Spinal cord (tissue), 10 donors: ENCODE measurements around the gene TYW1B. TPM values are rescaled to one million over a fixed set of nuclear protein-coding genes. Genes with fewer than 3 reads are reported as not detected.
"Not testable (repeated sequence)": the region's sequence is repeated elsewhere in the genome, so short reads cannot be mapped to it uniquely, and the experiment has no call there.

ENCODE experiments used
- DNase-seq, 6 donors: peaks; one replicate each; pipeline versions ENCODE4 v3.0.0 to v3.0.0-alpha.2; 2013 to 2015; ENCODE audit warnings: low spot score in 6 of 6, low read depth in 4 of 6
- H3K27ac ChIP-seq: one replicate; pipeline ENCODE4 v1.5.1; 2013; ENCODE audit warnings: low read depth, low read length, control low read depth
- H3K27me3 ChIP-seq: one replicate; pipeline ENCODE4 v1.6.1; 2013; ENCODE audit warnings: low read length; ENCODE audit not compliant: control insufficient read depth, insufficient read depth
- H3K36me3 ChIP-seq: one replicate; pipeline ENCODE4 v1.6.1; 2013; ENCODE audit warnings: low read length; ENCODE audit not compliant: control insufficient read depth, insufficient read depth
- H3K4me1 ChIP-seq: one replicate; pipeline ENCODE4 v1.6.1; 2013; ENCODE audit warnings: low read length; ENCODE audit not compliant: control insufficient read depth, insufficient read depth
- H3K4me3 ChIP-seq: one replicate; pipeline ENCODE4 v1.5.1; 2013; ENCODE audit warnings: low read depth, low read length, control low read depth
- H3K9me3 ChIP-seq: one replicate; pipeline ENCODE4 v1.6.1; 2013; ENCODE audit warnings: low read length; ENCODE audit not compliant: control insufficient read depth, insufficient read depth
- WGBS: methylation state at CpG from one replicate; pipeline ENCODE4 v1.1.5; 2013; ENCODE audit warnings: missing lambda C conversion rate; ENCODE audit not compliant: insufficient coverage; 5-methylcytosine and 5-hydroxymethylcytosine counted together
- polyA plus RNA-seq, 2 donors: library from polyadenylated mRNA; unstranded; fragments of 120-200 nt; gene quantifications; one replicate each; pipeline ENCODE4 v1.2.1, GENCODE V29; 2013; ENCODE audit not compliant: insufficient read length in 2 of 2
- total RNA-seq, 2 donors: library from RNA; depleted of rRNA in 1 of 2; stranded (reverse); fragments of 120-200 nt in 1 of 2; fragments of >200 nt in 1 of 2; gene quantifications; one replicate each; pipeline versions ENCODE4 v1.2.3 to v1.2.4, GENCODE V29; 2013 to 2014
- donor health status: healthy.

Gene TYW1B
- total and polyA plus RNA-seq, 4 donors = 2.4 to 11.5 (median 5.3) TPM

DNA sequence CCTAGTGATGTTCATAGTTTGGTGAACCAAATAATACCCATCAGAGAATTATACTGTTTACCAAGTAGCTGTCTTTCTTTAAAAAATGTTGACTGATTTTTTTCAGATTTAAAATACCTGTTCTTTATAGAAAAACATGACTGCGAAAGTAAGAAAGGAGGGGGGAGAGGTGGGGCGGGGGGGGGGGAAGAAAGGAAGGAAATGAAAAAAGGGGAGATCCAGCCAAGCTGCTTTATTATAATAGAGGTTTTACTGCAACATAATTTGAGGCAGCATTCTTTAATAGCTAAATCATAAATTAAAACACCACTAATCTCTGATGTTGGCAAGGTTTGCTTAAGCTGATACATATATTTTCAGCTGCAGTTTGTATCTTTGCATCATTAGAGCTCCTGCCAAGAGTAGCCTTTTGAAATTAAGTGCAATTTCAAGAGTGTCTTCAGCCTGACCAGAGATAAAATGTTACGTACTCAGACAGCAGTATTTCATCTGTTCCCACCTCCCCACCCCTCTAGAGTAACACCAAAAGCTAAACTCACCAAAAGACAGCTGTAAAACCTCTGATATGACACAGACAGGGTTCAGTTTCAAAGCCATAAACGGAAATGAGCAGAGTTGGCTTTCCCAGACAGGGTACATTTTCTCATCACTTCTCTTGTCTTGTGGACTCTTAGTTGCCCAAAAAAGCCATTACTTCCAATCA, 202.1 kb downstream of the TYW1B start:
- not testable (repeated sequence) for H3K9me3 ChIP-seq, H3K4me3 ChIP-seq, H3K4me1 ChIP-seq, H3K27me3 ChIP-seq, H3K36me3 ChIP-seq, H3K27ac ChIP-seq, DNase-seq
- no CpG with 5 or more reads among the region's 4 CpGs for WGBS

DNA sequence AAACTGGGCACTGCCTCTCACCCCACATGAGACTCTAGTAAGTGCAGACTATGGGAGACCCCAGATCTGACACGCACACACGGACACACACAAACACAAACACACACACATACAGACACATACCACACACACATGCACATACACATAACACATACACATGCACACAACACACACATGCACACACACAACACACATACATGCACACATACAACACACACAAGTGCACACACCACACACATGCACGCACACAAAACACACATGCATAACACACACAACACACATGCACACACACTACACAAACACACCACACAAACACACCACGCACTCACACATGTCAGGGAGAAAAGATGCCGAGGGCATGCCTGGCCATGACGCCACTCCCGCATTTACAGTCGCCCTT, 205.5 kb downstream of the TYW1B start:
- Histone ChIP-seq H3K9me3 (no peaks in the 10 kb centered on the region), H3K4me1 (no peaks in the 10 kb centered on the region), H3K27me3 (no peaks in the 10 kb centered on the region), H3K27ac (no peak overlapping the region), H3K36me3 (no peaks in the 10 kb centered on the region), H3K4me3 (no peak overlapping the region)
- no peak for DNase-seq
- 100% methylated on average over 1 of the region's 8 CpGs for WGBS

DNA sequence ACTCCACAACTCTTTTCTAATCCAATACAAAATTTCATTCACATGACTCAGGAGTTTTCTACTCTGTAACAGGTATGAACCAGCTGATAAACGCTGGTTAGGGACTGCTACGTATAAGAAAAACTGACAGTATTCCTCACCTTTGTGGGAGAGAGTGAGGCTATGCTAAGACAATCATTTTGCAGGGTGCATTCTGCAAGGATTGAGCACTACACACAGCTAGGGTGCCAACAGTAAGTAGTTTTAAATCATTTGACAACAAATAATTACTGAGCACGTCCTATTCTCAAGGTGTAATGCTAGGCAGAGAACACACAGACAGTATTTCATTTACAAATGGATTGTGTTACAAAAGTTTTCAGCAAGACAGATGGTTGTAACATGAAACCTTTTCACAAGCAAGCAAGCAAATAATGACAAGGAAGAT, 206.2 kb downstream of the TYW1B start:
- not testable (repeated sequence) for DNase-seq, H3K36me3 ChIP-seq, H3K27ac ChIP-seq, H3K4me1 ChIP-seq, H3K9me3 ChIP-seq, H3K4me3 ChIP-seq, H3K27me3 ChIP-seq
- WGBS = no CpG with 5 or more reads among the region's 3 CpGs

DNA sequence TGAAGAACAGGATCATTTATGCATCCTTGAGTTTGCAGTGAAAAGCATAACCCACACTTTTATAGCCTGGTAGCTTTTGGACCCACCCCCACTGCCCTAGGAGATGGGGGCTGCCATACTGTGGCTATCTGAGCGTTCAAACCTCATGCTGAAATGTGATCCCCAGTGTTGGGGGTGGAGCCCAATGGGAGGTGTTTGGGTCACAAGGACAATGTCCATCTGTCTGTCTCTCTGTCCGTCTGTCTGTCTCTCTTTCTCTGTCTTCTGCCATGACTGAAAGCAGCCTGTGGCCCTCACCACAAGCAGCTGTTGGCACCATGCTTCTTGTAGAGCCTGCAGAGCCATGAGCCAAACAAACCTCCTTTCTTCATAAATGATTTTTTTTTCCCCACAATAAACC, 207.1 kb downstream of the TYW1B start:
- DNase-seq, H3K36me3 ChIP-seq, H3K27me3 ChIP-seq, H3K4me1 ChIP-seq, H3K27ac ChIP-seq, H3K9me3 ChIP-seq, H3K4me3 ChIP-seq: not testable (repeated sequence)
- WGBS = 79% methylated on average over 1 of the region's 2 CpGs

DNA sequence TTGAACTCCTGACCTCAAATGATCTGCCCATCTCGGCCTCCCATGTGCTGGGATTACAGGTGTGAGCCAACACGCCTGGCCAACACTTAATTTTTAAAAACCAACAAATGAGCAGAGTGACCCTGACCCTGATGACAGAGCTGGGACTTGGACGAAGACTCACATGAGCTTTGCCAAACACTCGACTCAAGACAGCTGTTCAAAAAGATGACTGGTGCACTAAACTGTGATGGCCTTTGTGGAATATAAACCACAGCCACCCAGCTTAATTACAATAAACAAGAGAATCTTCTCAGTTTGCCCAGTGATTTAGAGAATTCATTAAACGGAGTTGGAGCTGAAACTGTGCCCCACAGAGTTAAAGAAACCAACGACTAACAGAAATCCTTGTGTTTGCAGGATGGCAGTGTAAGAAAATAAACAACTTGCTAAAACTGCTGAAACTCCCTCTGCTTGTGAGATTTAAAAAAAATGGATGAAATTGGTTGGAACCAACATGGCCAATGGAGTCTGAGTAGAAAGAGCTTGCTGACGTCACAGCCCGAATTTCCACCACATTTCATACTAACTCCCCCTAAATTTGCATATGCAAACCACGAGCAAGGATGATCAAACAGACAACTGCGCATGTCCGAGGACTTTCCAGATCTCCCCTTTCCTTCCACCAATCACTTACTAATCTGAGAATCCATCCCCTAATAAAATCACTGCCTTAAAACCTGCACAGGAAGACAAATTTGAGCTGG, 209.4 kb downstream of the TYW1B start:
- 48% methylated on average over 9 of the region's 11 CpGs for WGBS
- not testable (repeated sequence) for H3K4me3 ChIP-seq, H3K36me3 ChIP-seq, H3K27ac ChIP-seq, H3K4me1 ChIP-seq, H3K9me3 ChIP-seq, H3K27me3 ChIP-seq
- DNase-seq = peak in 3 of 6 donors; percentile 2 to 66 (median 43)

DNA sequence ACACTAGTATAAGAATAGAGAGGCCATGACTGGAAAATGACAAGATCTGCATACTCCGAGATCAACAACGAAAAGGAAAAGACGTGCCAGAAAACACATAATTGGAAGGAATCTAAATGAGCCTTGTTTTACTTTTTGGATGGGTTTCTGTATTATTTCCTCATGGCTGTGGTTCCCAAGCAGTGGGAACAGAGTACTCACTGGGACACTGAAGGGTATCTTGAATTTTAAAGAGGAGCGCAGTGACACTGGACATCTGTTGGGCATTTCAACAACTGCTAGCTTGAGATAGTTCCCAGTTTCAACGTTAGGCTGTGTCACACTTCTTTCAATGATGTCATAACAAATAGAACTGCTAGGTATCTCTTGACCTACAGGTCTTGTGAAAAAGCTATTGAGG, 218.2 kb downstream of the TYW1B start:
- 94% methylated on average over 3 of the region's 5 CpGs for WGBS
- H3K4me1 ChIP-seq, H3K4me3 ChIP-seq, H3K27ac ChIP-seq, H3K36me3 ChIP-seq, H3K27me3 ChIP-seq, H3K9me3 ChIP-seq: not testable (repeated sequence)
- DNase-seq = peak in 1 of 6 donors; percentile 59

DNA sequence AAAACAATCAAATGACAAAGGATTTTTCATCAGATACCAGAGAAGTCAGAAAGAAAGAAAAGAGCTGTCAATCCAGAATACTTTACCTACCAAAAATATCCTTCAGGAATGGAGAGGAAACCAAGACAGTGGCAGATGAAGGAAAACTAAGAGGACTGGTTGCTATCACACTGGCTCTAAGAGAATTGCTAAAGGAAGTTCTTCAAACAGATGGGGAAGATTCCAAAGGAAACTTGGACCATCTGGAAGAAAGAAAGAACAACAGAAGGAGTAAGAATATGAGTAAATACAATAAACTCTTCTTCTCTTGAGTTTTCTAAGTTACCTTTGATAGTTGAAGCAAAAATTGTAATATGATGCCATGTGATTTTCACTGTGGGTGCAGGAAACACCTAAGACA, 220.0 kb downstream of the TYW1B start:
- not testable (repeated sequence) for H3K4me1 ChIP-seq, H3K36me3 ChIP-seq, H3K9me3 ChIP-seq, H3K27me3 ChIP-seq, H3K27ac ChIP-seq, H3K4me3 ChIP-seq
- peak in 1 of 6 donors; percentile 56 for DNase-seq

DNA sequence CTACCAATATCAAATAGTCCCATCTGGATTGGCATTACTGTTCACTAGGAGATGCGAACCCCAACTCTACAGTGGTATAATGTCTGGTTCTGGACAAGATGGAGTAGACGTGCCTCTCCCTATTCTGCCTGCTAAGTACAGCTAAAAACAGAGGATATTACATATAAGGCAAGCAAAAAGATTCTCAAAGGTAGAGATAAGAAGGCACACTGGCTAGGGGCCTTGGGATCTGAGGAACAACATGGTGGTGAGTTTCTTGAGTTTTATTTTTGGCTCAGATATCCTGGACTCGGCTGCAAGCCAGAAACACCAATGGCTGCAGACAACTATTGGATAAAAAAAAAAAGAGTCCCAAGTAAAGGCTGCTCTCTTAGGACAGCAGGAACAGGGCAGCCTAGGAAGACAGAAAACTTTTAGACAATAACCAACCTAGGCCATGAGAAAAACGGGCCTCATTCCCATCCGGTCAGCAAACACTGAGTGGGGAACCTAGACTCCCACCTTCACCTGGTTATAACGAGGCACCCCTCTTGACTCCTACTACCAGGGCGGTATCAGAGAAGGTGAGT, 222.1 kb downstream of the TYW1B start:
- not testable (repeated sequence) for H3K4me1 ChIP-seq, H3K27me3 ChIP-seq, H3K27ac ChIP-seq, DNase-seq, H3K9me3 ChIP-seq, H3K36me3 ChIP-seq, H3K4me3 ChIP-seq
- WGBS = 100% methylated on average over 1 of the region's 7 CpGs

DNA sequence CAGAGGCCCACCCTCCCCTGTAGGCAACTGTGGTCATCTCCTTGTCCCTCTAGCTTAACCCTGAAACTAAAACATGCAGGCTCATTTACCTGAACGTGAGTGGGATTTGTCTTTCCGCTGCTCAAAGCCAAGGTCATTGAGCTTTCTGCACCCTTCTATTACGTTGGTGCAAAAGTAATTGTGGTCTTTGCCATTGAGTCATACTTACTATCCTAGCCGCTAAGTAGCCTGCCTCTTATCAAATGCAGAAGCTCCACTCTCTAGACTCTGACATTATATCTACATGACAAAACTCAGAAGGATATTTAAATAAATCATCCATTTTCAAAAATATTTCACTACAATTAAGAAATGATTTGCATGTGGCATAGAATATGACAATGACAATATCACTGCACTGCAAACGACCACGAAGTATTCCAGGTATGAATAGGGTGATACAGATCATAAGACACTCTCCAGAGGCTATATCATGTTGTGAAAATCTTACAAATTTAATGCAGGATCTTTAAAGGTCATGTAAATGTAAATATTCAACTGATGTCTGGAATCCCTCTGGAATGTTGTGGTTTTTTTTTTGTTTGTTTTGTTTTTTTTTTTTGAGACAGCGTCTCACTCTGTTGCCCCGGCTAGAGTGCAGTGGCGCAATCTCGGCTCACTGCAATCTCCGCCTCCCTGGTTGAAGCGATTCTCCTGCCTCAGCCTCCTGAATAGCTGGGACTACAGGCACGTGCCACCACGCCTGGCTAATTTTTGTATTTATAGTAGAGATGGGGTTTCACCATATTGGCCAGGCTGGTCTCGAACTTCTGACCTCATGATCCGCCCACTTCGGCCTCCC, 223.0 kb downstream of the TYW1B start:
- H3K9me3 ChIP-seq, DNase-seq, H3K27ac ChIP-seq, H3K27me3 ChIP-seq, H3K4me3 ChIP-seq, H3K36me3 ChIP-seq, H3K4me1 ChIP-seq: not testable (repeated sequence)
- WGBS = 93% methylated on average over 7 of the region's 17 CpGs
